ENCODE measurements around the gene SUPT3H. TPM values are rescaled to one million over a fixed set of nuclear protein-coding genes. Genes with fewer than 3 reads are reported as not detected.

Gene SUPT3H
- total RNA-seq, 1 donor from 2014 or later, result 13.3 TPM

- no peaks in the 10 kb centered on the region for H3K9me3 Mint-ChIP-seq (ENCODE audit: low read depth)
Observed at GRCh38 chr6:44825273-44825672, 552.5 kb downstream of the SUPT3H start.

GRCh38 chr6:44824567-44824966 lies 553.2 kb downstream of the SUPT3H start:
- no peaks in the 10 kb centered on the region for H3K9me3 Mint-ChIP-seq (ENCODE audit: low read depth)
- H3K4me1 Mint-ChIP-seq (ENCODE audit: low read depth), result peaks cover 13% of the 10 kb centered on the region
- no peak overlapping the region for H3K27ac Mint-ChIP-seq (ENCODE audit: unreplicated experiment)
- no peaks in the 10 kb centered on the region for H3K36me3 Mint-ChIP-seq (ENCODE audit: low read depth)
- no peak overlapping the region for H3K4me3 Mint-ChIP-seq (ENCODE audit: unreplicated experiment)
- no peaks in the 10 kb centered on the region for H3K27me3 Mint-ChIP-seq (ENCODE audit: low read depth)
- no peak for DNase-seq (ENCODE audit: low spot score)
- TF ChIP-seq CTCF (IDR thresholded peaks at IDR 0.05), result no peak

More at GRCh38 chr6:44825273-44825672, 552.5 kb downstream of the SUPT3H start:
- no peaks in the 10 kb centered on the region for H3K36me3 Mint-ChIP-seq (ENCODE audit: low read depth)
- no peaks in the 10 kb centered on the region for H3K27me3 Mint-ChIP-seq (ENCODE audit: low read depth)
- no peak for TF ChIP-seq CTCF (IDR thresholded peaks at IDR 0.05)
- H3K27ac Mint-ChIP-seq (ENCODE audit: unreplicated experiment), result no peak overlapping the region
- no peak for DNase-seq (ENCODE audit: low spot score)
- H3K4me1 Mint-ChIP-seq (ENCODE audit: low read depth), result peaks cover 17% of the 10 kb centered on the region
- H3K4me3 Mint-ChIP-seq (ENCODE audit: unreplicated experiment), result no peak overlapping the region

DNA sequence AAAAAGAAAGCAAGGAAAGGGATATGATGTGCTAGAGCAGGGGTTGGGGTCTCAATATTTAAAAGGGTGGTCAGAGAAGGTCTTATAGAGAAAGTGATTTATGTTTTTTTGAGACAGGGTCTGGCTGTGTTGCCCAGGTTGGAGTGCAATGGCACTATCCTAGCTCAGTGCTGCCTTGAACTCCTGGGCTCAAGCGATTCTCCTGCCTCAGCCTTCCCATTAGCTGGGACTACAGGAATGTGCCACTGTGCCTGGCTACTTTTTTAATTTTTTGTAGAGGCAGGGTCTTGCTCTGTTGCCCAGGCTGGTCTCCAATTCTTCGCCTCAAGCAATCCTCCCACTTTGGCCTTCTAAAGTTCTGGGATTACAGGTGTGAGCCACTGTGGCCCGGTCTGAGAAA lies 557.0 kb downstream of the SUPT3H start:
- Mint-ChIP-seq H3K4me3 (ENCODE audit: unreplicated experiment) (no peak overlapping the region), H3K4me1 (ENCODE audit: low read depth) (peaks cover 5% of the 10 kb centered on the region)

DNA sequence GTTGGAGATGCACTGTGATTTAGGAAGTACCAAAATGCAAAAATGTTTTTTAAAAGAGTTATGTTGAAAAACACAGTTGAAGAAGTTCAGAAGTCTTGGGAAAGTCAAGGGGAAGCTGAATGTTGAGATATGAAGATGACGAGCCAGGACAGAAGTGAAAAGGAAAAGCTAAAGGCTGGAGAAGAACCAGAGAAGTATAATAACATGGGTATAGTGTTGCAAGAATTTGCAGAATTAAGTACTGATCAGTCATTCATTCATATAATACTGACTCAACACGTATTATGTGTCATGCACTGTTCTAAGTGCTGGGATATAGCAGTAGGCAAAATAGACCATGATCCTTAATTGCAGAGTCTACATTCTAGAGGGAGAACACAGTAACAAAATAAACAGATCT lies 557.4 kb downstream of the SUPT3H start:
- Mint-ChIP-seq H3K4me1 (ENCODE audit: low read depth) (peaks cover 5% of the 10 kb centered on the region), H3K36me3 (ENCODE audit: low read depth) (peaks cover 4% of the 10 kb centered on the region), H3K4me3 (ENCODE audit: unreplicated experiment) (no peak overlapping the region), H3K27ac (ENCODE audit: unreplicated experiment) (no peak overlapping the region), H3K9me3 (ENCODE audit: low read depth) (peaks cover 7% of the 10 kb centered on the region), H3K27me3 (ENCODE audit: low read depth) (no peaks in the 10 kb centered on the region)
- TF ChIP-seq CTCF (IDR thresholded peaks at IDR 0.05), result no peak
- no peak for DNase-seq (ENCODE audit: low spot score)

More for the DNA sequence above, 557.0 kb downstream of the SUPT3H start:
- no peak for TF ChIP-seq CTCF (IDR thresholded peaks at IDR 0.05)
- Mint-ChIP-seq H3K27me3 (ENCODE audit: low read depth) (no peaks in the 10 kb centered on the region), H3K9me3 (ENCODE audit: low read depth) (peaks cover 7% of the 10 kb centered on the region), H3K36me3 (ENCODE audit: low read depth) (peaks cover 4% of the 10 kb centered on the region), H3K27ac (ENCODE audit: unreplicated experiment) (no peak overlapping the region)
- DNase-seq (ENCODE audit: low spot score), result no peak

DNA sequence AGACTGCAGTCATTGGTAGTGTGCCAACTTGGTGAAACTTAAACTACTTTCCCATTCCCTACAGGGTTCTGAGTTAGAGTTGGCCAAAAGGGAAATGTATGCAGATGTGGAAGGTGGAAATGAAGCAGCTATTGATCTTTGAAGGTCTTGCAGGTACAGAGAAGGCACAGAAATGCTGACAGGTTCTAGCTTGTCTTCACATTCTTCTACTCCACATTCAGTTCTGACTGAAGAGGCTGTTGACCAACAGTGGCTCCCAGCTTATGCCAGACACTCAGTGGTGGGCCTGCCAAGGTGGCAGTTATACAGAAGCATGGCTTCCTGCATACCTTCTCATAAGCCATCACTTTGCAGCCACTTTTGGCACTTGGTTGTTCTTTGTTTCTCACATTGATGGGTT lies 566.3 kb downstream of the SUPT3H start:
- no peaks in the 10 kb centered on the region for H3K27me3 Mint-ChIP-seq (ENCODE audit: low read depth)
- peaks cover 20% of the 10 kb centered on the region for H3K4me1 Mint-ChIP-seq (ENCODE audit: low read depth)
- peaks cover 1% of the 10 kb centered on the region for H3K36me3 Mint-ChIP-seq (ENCODE audit: low read depth)
- TF ChIP-seq CTCF (IDR thresholded peaks at IDR 0.05), result no peak
- DNase-seq (ENCODE audit: low spot score), result no peak
- peaks cover 3% of the 10 kb centered on the region for H3K9me3 Mint-ChIP-seq (ENCODE audit: low read depth)
- H3K27ac Mint-ChIP-seq (ENCODE audit: unreplicated experiment), result no peak overlapping the region
- no peak overlapping the region for H3K4me3 Mint-ChIP-seq (ENCODE audit: unreplicated experiment)

Measured in chondrocyte (in vitro differentiated cells).